GM19193 (cell line): Measurements from ENCODE around the gene MYL10.

ENCODE experiments used
- POLR2A ChIP-seq: IDR thresholded peaks from 4 replicates; pipeline ENCODE4 v1.6.1; 2011; ENCODE audit not compliant: insufficient read depth, insufficient read length; ENCODE audit errors: extremely low read depth

The MYL10 gene

DNA sequence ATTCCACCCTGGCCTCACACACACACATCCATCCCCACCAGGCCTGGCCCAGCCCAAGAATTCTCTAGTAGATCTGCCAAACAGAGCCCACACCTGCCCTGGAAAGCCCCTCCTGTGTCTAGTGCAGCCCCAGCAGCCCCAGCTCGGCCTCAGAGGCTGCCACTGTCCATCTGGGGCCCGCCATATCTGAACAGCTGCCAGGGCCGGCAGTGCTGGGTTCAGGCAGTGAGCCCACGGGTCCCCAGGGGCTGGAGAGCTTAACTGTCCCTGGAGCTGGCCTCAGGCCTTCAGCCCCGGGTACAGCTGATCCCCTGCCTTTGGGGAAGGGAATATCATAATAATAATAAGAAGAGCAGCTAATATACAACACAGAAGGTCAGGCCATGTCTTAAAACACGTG is 574 bp downstream of the MYL10 start:
- TF ChIP-seq POLR2A: no peak

DNA sequence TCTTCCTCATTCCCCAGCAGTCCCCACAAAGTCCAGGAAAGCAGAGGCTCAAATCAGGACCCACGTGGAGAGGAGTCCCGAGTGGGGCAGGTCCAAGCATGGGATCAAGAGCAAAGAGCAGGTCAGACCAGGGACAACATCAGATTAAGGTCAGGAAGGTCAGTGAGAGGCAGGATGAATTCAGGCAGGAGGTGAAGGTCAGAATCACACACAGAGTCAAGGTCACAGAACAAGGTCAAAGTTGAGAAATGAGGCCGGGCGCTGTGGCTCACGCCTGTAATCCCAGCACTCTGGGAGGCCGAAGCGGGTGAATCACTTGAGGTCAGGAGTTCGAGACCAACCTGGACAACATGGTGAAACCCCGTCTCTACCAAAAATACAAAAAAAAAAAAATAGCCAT is 2.3 kb downstream of the MYL10 start:
- TF ChIP-seq POLR2A: no peak

DNA sequence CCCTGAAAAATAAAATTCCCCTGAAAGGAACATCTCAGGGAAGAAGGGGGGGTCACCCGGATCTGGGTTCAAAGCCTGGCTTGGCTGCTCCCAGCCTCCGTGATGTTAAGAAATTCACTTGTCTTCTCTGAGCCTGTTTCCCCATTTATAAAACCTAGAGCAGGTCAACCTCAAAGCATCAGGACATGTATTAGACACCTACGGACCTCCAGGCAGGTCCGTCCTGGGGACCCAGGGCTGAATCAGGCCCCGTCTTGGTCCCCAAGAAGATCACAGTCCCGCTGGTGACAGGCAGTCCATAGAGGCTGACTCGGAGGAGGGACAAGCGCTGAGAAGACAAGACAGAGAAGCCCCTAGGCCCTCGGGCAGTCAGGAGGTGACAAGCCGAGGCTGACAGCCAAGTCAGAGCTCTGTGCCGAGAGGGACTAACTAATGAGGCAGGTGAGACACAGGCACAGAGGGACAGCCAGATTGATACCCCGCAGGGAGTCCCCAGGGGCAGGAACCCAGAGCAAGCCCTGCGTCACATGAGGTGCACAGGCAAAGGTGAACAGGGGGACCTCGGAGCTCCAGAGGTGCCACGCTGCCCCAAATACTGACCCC is 2.9 kb downstream of the MYL10 start:
- TF ChIP-seq POLR2A: no peak

DNA sequence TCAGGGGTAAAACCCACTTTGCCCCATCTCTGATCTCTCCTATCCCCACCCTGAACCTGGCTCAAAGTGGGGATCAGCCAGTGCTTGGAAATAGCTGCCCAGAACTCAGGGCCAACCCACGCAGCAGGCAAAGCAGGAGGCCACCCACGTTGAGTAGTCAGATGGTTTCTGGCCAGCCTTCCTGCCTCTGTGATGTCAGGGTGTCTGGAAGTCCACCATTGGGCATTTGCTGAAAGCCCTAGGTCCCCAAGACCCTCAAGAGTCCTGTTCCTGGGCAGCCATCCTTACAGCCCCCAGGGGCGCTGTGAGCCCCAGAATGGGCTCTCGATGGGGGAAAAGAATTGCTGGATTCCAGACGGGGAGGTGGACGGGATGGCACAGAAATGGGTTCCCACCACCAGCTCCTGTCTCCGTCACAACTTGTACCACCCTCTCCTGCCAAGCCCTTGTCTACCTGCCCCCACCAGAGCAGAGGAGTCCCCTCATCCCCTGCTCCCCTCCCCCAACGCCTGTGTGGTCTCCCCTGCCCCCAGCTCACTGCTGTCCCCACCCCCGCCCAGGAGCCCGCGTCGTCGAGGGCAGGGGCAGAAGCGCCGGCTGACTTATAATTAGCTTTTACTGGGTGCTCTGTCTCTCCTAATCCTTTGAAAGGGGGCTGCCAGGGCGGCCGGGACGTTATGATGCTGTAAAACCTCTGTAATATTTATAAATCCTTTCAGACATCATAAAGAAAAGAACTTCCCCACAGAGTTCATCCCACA is 3.9 kb downstream of the MYL10 start:
- TF ChIP-seq POLR2A: no peak

DNA sequence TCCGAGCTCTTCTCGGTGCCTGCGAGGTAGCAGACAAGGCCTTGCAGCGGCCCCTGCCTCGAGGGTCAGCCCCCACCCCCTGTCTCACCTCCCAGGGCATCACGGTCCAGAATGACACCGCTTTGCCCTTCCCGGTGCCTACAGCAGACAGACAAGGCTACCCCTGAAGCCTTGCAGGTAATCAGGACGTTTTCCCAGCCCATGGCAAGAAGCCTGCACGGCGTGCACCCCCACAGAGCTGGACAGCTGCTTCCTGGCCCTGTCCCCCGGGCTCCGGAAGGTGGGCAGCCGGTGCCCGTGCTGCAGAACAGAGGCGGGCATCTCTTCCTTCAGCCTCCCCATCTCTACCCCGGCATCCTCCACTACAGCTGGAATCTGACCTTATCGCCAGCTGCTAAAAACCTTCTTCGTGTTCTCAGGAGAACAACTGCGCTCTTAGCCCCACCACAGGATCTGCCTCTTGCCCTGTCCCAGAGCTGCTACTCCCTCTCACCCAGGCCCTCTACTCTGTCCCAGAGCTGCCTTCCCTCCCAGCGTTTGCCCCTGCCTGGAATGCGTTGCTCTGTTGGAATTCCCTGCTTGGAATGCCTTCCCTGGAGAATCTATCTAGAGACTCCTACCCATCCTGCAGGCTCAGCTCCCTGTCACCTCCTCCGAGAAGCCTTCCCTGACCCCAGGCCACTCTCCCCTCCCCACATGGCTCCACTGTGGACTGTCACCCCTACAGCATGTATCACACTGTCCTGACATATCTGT is 4.7 kb downstream of the MYL10 start:
- TF ChIP-seq POLR2A: no peak

DNA sequence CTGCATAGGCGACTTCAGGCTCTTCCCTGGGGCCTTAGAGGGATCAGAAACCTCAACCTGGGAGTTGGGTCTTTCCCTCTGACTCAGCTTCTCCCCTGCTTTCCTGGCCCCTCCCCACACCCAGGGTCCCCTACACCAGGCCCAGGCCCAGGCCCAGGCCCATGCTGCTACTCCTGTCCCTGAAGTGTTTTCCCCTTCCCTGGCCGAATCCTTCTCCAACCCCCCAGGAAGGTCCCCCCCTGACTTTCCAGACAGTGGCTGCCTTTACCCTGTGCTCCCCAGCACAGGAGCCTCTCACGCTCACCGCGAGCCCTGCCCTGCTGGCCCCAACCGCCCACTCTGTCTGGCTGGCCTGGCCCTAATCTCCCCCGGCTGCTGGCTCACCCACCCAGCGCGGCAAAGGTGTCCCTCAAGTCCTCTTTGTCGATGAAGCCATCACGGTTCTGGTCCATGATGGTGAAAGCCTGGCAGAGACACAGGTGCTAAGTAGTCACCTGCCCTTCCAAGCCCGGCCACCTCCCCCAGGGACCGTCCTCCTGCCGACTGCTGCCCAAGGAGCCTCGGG is 6.4 kb downstream of the MYL10 start:
- TF ChIP-seq POLR2A: no peak

DNA sequence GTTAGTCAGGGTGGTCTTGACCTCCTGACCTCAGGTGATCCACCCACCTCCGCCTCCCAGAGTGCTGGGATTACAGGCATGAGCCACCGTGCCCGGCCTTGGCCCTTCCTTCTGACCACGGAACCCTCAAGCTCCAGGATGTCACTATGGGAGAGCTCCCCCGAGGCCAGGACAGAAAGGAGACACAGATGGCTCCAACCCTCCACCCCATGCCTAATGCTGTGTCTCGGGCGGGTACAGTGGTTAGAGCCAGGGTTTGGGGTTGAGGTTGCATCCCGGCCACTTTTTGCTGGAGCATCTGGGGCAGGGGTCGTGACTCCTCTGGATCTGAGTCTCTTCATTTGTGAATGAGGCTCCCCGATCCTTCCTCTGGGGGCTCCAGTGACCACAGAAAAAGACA is 8.1 kb downstream of the MYL10 start:
- no peak for TF ChIP-seq POLR2A

DNA sequence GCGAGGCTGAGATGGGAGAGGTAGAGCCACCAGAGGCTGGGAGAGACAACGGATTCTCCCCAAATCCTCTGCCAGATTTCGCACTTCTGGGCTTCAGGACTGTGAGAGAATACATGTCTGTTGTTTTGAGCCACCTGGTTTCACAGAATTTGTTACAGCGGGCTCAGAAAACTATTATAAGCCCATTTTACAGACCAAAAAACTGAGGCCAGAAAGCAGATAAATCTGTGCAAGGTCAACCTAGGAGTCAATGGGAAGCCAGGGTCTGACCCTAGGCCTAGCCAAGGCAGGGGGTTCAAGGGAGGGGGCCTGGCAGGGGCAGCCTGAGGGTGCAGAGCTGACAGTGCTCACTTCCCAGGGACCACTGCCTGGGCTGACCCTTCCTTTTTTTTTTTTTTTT is 8.7 kb downstream of the MYL10 start:
- no peak for TF ChIP-seq POLR2A

DNA sequence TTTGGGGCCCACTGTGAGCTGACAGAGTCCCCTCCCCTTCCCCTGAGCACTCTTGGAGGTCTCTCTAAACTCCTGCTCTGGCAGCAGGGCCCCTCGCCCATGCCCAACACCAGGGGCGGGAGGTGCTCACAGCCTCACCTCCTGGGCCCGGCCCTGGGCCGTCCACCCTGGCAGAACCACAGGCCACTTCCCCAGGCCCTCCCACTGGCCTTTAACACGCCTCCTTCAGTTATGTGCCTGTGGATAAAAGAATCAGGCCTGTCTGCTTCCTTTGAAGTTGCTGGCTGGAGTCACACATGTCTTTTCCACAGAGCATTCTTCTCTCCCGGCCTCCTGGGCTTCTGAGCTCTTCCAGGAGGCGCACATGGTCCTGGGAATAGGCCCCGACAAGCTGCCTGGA is 10.2 kb downstream of the MYL10 start:
- no peak for TF ChIP-seq POLR2A

DNA sequence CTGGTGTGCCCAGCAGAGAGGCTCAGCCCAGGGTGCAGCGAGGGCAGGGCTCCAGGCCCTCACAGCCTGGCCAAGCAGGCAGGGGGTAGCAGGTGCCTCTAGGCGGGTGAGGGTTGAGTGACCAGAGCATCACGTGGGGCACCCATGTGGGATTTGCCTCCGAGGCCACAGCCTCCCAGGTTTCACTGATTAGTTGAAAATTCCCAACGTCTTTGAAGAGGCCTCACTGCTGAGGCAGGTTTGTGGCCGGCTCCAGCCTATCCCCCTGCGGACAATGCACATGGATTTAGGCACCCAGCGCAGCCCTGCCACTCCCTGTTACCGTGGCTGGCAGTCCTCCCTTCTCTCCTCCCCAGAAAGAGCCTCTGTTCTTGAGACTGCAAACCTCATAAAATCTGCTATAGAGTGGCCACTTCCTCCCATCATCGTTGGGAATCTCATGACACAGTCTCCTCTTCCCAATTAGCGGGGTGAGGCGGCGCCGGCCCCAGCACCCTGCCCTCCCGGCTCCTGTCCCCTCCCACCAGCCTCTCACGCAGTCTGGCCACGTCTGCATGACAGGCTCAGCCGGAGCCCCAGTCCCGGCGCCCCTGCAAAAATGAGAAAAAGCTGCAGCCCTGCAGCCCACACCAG is 10.8 kb downstream of the MYL10 start:
- no peak for TF ChIP-seq POLR2A

DNA sequence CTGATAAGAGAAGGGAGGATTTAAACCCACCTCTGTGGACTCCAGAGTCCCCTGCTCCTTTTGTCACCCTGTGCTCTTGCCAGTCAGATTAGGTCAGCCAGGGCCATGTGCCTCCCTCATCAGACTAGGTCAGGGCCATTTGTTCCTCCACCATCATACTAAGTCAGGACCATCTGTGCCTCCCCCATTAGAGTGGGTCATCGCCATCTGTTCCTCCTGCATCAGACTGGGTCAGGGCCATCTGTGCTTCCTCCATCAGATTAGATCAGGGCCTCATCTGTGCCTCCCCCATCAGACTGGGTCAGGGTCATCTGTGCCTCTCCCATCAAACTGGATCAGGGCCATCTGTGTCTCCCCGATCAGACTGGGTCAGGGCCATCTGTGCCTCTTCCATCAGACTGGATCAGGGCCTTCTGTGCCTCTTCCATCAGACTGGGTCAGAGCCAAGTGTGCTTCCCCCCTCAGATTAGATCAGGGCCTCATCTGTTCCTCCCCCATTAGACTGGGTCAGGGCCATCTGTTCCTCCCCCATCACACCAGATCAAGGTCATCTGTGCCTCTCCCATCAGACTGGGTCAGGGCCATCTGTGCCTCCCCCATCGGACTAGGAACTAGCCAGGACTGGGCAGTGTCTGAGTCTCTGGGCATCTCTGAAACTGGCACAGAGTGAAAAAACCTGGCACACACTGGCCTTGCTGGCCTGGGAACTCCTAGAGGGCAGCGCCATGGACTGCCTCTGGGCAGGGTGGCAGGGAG is 11.5 kb downstream of the MYL10 start:
- no peak for TF ChIP-seq POLR2A

DNA sequence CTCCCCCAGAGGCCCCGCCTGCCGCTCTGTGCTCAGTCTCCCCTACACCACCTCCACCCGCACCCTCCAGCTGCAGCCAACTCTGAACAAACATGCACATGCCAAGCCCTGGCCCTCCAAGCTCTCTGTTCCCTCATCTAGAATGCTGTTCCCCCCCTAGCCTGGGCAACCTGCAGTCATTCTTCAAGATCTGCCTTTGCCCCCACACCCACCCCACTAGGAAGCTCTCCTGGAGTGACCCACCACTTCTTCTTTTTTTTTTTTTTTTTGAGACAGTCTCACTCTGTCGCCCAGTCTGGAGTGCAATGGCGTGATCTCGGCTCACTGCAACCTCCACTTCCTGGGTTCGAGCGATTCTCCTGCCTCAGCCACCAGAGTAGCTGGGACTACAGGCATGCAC is 13.7 kb downstream of the MYL10 start:
- TF ChIP-seq POLR2A: no peak

DNA sequence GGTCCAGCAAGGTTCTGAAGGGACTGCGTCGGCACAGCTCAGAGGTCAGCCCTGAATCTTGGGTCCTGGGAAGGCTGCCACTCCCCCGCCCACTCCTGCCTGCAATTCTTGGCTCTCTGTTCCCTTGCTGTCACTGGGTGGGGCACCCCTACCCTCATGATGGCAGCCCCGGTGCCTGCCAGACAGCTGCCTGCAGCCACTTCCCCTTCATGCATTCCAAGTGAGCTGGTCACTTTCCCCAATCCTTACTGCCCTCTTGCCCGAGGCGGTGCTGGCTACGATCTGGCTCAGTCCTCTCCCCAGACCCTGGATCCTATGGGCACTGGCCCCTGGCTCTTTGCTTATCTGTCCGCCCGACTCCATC is 14.2 kb downstream of the MYL10 start:
- TF ChIP-seq POLR2A: no peak

DNA sequence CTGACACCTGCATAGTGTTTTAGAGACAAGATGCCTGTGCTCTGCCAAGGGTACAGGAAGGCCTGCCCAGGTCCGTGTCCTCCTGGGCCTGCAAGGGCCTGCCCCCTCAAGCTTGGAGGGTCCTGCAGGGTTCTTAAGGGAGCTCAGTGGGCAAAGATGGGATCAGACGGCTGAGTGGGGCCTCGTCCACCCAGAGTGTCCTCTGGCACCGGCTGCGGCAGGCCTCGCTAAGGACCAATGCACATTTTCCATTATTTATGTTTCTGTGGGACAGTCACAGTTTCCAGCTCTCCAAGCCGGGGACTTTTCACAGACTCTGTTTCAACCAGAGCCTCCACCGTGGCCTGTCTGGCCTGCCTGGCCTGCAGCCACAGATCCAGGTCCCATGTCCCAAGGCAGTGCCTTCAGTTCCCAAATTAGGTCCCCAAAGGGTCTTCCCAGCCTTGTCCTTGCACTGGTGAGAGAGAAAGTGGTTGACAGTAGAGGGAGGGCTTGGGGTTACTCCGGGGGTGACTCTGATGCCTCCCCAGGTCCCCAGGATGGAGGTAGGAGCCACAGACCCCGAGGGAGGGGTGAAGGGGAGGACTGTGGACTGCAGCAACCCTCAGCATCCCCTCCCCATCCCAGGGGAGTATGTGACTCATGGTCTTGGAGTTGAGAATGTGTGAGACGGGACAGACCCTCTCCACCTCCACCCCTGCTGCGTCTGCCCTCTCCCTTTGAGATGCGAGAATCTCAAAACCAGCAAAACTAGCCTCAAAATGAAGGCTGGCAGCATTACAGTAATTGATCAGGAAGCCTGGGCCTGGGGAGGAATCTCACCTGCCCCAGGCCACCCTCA is 14.8 kb downstream of the MYL10 start:
- no peak for TF ChIP-seq POLR2A
